GM12891 (cell line): ENCODE data around the gene BRS3.

ENCODE experiments used
- POLR2A ChIP-seq: IDR thresholded peaks from 2 replicates; pipeline ENCODE4 v1.6.1; 2011; ENCODE audit warnings: low read depth, low read length, control low read depth
- POLR2AphosphoS5 ChIP-seq: IDR thresholded peaks from 2 replicates; pipeline ENCODE4 v1.6.1; 2011; ENCODE audit warnings: low read depth, low read length, control low read depth
- POU2F2 ChIP-seq: IDR thresholded peaks from 2 replicates; pipeline ENCODE4 v1.6.1; 2011; ENCODE audit warnings: low read depth, mild to moderate bottlenecking, control low read depth, low read length, moderate library complexity
- SPI1 ChIP-seq: IDR thresholded peaks from 2 replicates; pipeline ENCODE4 v1.6.1; 2011; ENCODE audit warnings: low read depth, low read length, control low read depth
- TAF1 ChIP-seq: IDR thresholded peaks from 2 replicates; pipeline ENCODE4 v1.6.1; 2011; ENCODE audit warnings: low read depth, low read length, control low read depth

DNA sequence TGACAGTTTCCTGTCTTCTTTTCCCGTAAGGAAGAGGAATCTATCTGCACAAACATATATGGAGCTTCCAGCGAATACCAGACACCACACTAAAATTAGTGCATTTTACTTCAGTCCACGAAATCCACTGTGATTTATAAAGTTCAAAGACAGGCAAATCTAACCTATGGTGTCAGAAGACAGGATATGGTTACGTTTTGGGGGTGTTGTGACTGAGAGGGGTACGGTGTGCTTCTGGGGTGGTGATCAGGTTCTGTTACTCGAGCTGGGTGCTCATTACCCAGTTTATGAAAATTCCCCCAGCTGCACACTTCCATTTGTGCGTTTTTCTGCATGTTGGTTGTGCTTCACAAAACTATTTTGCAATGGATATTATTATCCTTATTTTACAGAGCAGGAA is 54.5 kb downstream of the BRS3 start:
- TF ChIP-seq POLR2A (no peak), POLR2AphosphoS5 (no peak), TAF1 (no peak), SPI1 (no peak), POU2F2 (no peak)
